C1 segment of cervical spinal cord (tissue), 14 donors: ENCODE results near the gene COX7A2L.
"Not testable (repeated sequence)": the region's sequence is repeated elsewhere in the genome, so short reads cannot be mapped to it uniquely, and the experiment has no call there.

Experiments
- DNase-seq, 14 donors: peaks; one replicate each; lab custom pipeline; 2025; lab: John Stamatoyannopoulos, UW

COX7A2L gene, protein sequence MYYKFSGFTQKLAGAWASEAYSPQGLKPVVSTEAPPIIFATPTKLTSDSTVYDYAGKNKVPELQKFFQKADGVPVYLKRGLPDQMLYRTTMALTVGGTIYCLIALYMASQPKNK

DNA sequence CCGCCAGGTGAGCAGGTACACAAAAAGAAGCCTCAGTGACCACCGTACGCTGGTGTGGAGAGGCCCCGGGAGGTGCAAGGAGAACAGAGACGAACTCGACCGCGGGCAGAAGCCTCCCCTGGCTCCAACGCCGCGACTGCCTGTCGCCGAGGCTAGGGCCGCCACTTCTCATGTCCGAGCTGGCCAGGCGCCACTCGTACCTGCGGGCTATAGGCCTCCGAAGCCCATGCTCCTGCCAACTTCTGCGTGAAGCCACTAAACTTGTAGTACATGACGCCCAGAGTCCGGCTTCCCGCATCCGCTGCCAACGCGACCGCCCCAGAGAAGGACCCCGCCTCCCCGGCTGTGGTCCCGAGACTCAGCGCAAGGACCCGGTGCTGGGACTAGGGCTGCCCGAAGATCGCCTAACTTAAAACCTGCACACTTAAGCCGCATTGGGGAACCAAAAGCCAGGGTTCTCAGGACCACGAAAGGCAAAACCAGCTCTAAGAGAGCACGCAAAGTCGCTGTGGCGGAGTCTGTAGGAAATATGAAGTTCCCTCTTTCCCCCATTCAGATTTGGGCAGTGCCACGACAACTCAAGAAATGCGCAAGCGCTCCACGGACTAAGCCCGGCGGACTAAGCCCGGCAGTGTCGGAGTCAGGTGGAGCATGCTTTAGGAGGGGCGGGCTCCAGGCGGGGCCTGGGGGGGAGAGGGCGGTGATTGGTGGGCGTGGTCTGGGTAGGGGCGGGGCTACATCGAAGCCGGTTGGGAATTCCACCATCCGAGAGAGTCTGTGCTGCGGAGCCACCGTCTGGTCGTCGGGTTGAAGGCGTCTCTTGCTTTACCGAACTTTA, at the start of gene COX7A2L:
Gene COX7A2L (minus strand): TSS at position 328 of the 838 bp plus-strand sequence. CDS start 56 bp downstream, at position 272.
- peak; percentile 87 to 99 (median 98) for DNase-seq

DNA sequence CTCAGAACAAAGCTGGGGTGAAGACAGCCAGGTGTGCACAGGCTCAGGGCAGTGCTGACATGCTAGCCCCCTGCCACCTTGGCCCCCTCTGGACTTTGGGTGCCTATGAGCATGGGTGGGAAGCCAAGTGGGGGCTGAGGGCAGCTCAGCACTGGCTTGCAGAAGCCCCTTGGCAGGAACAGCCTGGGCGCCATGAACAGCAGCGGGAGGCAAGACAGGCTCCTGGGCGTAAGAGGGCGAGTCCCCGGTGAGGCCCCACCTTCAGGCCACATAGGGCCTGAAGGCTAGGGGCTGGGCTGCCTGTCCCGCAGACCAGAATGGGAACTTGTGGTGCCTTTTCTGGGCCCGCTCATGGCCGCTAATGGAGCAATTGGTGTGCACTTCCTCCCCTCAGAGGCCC, 47.0 kb upstream of the COX7A2L start:
- no peak for DNase-seq

DNA sequence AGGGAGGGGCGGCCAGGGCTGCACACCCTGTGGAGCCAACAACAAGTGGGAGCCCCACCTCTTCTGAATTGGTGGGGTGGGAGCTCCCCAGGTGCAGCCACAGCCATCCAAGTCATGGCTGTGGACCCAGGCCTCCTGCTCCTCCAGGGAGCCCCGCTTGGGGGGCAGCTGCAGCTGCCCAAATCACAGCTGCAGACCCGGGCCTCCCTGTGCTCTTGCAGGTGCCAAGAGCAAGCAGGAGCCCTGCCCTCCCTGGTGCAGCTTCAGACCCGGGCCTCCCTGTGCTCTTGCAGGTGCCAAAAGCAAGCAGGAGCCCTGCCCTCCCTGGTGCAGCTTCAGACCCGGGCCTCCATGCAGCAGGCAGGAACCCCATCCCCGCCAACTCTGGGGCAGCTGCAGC, 46.5 kb upstream of the COX7A2L start:
- DNase-seq: no peak

DNA sequence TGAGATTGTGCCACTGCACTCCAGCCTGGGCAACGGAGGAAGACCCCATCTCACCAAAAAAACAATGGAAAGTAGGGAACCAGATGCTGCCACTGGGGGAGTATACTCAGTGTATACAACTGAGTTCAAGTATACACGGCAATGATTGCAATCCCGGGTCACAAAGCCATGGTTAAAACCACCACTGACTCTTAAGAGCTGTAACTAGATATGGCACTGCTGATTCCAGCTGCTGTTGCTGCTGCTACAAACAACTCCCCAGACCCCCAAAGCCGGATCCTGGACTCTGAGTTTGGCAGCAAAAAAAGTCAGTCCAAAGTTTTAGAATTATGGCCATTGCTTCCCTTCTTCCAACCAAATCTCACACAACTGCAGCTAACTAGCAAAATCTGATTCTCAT, 43.7 kb upstream of the COX7A2L start:
- DNase-seq: no peak

DNA sequence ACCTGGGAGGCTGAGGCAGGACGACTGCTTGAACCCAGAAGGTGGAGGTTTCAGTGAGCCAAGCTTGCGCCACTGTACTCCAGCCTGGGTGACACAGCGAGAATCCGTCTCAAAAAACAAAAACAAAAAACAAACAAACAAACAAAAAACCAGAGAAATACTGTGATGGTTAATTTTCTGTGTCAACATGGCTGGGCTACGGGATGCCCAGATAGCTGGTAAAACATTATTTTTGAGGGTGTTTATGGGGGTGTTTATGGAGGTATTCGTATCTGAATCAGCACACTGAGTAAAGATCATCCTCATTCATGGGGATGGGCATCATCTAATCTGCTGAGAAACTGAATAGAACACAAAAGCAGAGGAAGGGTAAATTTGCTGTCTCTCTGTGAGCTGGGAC, 40.8 kb upstream of the COX7A2L start:
- DNase-seq: no peak

DNA sequence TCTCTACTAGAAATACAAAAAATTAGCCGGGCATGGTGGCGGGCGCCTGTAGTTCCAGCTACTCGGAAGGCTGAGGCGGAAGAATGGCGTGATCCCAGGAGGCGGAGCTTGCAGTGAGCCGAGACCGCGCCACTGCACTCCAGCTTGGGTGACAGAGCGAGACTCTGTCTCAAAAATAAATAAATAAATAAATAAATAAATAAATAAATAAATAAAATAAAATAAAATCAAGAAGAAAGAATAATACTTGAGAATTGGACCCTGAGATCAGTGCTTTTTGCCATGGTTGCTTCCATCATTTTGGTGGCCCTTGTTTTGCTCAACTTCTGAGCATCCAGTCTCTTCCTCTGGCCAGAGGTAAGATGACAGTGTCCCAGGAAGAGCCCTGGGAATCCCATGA, 37.0 kb upstream of the COX7A2L start:
- not testable (repeated sequence) for DNase-seq

DNA sequence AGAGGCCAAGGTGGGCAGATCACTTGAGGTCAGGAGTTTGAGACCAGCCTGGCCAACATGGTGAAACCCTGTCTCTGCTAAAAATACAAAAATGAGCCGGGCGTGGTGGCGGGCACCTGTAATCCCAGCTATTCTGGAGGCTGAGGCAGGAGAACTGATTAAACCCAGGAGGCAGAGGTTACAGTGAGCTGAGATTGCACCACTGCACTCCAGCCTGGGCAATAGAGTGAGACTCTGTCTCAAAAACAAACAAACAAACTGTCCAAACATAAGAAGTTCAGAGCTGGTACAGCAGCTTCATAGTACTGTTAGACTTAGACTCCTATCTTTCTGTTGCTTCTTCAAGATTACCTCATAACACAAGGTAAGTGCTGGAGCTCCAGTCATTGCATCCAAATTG, 32.3 kb upstream of the COX7A2L start:
- DNase-seq: not testable (repeated sequence)

DNA sequence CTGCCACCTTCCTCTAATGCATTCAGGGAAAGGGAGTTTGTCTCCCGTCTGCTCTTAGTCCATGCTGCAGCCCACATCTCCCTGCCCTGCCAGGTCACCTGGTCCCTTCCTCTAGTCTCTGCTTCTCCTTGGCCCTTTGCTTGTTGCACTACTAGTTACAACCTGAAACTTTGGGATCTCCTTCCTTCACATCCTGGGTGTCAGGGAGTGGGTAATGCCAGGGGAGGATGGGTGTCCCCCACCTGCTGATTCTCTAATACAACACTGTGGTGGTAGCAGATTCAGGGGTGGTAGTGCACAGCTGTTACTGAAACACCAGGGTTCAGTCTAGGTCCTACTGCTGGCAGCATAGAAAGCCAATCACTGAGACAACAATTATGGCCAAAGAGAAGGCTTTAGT, 31.2 kb upstream of the COX7A2L start:
- DNase-seq: no peak

DNA sequence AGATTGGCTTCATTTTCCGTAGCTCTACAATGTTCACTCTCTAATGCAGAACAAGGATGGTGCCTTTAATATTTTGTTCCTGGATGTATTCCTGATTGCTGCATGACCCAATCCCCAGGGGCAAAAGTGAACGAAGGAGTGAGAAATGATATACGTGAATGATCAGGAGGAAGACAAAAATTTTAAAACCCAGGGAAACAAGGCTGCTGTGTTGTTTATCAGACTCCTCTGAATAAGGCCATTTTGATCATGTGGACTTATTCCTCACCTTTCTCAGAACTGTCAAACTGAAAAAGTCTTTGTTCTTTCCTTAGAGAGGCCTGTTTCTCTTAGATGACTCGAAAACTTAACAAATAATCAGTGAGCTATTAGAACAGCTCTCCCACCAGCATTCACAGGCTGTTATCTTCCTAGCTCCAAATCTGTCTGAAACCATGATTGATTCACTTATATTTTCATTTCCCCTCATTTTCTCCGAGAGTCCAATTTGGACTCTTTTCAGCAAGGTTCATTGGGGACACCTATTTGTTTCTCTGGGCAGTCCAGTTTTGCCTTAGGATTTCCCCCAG, 29.5 kb upstream of the COX7A2L start:
- no peak for DNase-seq

DNA sequence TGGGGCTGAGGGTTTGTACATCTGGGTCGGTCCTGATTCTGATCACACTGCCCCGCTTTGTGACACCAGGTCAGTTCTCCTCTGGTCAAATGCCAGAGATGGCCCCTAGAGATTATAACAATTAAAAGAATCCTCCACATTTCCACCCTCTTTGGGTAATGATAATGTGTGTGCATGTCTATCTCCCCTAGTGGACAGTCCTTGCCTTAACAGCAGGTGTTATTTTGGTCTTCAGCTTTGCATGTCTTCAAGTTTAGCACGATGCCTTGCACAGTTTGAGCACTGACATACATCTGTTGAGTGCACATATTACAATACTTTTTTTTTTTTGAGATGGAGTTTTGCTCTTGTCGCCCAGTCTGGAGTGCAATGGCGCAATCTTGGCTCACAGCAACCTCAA, 25.7 kb upstream of the COX7A2L start:
- no peak for DNase-seq

DNA sequence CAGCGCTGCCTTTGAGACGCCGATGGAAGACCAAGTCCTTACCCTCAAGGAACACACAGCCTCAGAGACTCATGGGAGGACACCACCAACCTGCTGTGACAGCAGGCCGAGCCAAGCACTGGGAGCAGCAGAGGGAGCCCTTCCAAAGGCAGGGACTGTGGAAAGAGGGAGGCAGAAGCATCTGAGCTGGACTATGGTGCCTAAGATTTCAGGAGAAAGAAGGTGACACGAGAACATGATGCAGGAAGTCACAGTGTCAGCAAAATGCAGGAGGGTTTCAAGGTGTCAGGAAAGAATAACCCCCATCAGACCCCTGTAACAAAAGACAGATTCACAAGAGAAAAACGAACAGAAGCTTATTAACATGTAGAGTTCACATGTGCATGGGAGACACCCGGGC, 24.2 kb upstream of the COX7A2L start:
- DNase-seq: no peak

DNA sequence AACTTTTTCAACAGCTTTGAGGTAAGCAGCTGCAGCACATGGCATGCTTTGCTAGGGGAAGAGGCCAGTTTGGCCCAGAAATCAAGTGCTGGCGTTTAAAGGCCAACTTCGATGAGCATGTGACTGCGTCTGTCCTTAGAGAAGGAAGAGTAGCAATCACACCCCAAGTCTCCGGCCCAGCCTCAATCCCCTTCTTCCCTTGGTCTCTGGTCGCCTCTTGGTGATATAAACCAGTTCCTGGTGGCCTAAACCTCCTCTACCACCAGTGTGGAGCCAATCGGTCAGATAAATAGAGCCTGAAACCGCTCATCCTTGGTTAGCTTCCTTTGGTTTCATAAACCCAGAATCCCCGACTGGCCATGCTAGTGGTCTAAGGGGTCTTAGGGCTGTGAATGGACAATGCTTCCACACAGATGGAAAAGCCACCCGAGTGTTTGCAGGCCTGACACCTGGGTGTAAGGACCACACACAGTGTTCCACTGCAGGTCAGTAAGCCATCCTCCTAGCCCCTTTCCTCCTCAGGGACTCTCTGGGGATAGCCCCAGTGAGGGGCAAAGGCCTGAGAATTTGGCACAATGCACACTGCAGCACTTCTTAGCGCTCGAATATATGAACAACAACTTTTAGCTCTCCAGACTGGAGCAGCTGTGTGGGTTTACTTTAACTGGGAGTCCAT, 23.0 kb upstream of the COX7A2L start:
- no peak for DNase-seq

DNA sequence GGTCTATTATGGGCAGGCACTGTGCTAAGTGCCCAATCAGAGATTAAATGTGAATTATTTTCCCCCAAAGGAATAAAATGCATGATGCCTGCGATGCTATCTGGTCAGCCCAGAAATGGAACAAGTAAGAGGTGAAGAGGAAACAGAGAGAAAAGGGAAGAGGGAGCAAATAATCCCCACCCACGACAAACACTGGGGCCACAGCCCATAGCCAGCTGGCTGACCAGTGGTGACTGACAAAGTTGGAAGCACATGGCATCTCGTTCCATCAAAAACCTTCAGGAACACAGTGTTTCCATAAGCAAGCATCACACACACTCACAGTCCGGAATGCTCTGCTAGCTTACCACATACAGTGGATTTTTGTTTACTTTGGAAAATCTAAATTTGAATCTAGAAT, 21.1 kb upstream of the COX7A2L start:
- no peak for DNase-seq

DNA sequence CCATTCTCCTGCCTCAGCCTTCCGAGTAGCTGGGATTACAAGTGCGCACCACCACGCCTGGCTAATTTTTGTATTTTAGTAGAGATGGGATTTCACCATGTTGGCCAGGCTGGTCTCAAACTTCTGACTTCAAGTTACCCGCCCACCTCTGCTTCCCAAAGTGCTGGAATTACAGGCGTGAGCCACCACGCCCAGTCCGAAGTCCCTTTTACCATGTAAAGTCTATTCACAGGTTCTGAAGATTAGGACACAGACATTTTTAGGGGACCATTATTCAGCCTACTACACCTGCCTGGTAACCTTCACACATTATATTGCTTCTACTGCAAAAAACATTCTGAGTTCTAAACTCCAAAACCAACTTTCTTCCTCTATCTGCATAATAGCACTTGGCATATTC, 19.0 kb upstream of the COX7A2L start:
- DNase-seq: not testable (repeated sequence)

DNA sequence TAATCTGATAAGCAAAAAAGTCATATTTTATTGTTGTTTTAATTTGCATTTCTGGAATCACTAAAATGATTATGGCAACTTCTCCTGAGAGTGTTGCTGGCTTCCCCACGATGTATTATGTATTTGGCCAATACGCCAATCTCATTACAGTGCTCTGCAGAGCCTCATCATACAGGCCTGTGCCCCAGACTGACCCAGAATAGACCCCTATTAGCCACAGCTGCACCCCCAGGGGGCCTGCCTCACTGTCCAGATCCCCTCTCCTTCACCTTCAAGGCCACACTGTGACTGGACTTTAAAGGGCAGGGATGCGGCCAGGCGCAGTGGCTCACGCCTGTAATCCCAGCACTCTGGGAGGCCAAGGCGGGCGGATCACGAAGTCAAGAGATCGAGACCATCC, 17.4 kb upstream of the COX7A2L start:
- DNase-seq: no peak

DNA sequence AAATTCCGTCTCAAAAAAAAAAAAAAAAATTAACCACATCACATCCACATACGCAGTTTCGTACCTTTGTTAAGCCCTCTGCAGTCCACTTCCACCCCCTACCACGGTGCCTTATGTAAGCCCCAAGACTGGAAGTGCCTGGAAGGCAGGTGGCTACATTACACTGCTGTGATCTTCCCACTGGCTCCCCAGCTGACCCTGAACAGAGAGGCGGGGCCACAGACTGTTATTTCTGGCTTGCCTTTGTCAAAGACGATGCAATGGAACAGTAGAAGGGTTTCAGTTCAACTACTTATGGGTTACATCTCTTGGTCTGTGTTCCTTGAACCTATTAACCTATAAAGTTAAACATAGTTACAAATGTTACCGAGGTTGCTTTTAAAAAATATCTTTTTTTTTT, 15.7 kb upstream of the COX7A2L start:
- DNase-seq: no peak

DNA sequence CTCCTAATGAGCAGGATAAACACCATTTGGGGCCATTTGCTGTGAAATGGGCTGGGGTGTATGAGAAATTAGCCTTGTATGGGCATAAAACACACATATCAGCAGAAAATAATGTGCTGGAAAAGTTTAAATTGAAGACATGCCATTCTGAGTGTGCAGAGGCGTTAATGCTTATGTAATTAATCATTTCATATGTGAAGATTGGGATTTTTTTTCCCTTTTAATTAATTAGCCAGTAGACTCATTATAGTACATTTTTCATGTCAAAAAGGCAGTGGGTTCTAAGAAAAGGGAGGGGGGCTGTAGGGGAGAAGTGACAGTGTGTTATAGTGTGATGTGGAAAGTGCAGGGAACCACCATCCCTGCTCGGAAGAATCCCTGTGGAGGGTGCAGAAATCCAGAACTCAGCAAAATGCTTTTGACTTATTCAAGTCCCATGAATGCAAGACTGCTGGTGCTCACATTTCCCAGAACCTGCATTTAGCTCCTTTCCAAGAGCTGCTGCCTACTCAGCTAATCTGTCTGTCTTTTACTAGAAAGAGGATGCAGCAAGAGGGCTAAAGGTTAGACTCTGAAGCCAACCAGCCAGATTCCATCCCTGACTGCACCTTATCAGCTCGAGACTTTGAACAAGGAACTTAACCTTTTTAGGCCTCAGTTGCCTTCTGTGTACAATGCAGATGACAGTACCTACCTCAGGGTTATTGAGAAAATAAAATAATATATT, 11.6 kb upstream of the COX7A2L start:
- DNase-seq: no peak

DNA sequence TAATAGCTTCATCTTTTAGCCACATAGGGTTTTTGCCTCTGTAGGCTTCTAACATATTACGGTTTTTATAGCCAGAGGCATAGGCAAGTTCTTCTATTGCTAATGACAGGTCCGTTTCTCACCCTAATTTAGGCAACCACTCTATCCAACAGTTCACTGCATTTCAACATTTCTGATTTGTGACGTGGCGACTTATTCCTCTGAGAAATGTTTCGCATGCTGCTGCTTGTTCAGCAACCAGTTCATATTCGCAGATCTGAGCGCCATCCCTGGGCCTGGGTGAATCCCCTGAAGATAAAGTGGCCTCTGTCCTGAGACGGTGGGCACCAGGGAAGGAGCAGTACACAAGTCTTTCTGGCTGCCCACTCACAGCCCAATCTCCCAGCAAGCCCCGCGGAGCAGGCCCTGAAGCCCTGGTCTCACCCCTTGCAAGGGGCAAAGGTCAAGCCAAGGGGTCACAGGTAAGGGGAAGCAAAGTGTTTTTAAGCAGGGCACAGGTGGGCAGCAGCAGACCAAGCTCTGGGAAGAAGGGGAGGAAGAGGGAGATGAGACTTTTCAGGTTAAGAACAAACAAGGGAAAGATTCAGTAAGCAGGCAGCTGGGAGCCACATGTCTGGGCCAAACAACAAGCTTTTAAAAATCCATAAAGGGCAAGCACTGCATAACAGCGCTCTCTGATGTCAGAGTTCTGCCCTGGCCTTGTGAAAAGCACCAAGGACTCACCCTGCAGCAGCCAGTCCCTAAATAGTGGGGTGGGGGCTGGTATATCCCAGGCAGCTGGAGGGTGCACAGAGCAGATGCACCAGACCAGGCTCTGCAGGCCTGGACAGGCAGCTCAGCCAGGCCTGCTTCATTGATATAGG, 10.8 kb upstream of the COX7A2L start:
- no peak for DNase-seq

DNA sequence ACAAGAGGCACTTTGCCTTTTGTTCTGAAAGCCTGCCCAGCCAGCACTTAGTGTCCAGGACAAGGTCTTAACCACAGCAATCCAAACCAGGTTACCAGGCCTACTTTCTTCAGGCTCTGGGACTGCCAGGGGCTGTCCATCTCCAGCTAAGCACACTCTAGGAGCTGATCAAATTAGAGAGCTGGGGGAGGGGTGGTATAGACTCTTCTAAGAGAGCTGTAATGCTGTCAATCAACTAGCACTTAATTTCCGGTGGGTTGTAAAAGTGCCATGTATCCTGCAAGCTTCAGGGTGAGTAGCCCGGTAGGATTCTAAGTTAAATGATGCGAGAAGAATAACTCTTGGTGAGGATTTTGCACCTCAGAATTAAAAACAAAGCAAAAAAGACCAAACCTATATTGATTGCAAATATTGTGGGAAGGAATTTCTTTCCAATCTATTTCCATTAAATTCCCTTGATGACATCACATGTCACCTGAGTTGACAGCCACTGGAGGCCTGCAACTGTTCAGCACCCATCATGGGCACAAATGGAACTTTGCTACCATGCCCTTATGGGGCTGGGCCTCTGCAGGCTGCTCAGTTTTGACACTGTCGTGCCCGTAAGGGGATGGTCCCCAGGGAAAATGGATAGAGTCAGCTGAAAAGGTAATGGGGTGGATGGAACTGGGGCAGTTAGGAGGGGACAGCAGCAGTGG, 8.7 kb upstream of the COX7A2L start:
- no peak for DNase-seq

DNA sequence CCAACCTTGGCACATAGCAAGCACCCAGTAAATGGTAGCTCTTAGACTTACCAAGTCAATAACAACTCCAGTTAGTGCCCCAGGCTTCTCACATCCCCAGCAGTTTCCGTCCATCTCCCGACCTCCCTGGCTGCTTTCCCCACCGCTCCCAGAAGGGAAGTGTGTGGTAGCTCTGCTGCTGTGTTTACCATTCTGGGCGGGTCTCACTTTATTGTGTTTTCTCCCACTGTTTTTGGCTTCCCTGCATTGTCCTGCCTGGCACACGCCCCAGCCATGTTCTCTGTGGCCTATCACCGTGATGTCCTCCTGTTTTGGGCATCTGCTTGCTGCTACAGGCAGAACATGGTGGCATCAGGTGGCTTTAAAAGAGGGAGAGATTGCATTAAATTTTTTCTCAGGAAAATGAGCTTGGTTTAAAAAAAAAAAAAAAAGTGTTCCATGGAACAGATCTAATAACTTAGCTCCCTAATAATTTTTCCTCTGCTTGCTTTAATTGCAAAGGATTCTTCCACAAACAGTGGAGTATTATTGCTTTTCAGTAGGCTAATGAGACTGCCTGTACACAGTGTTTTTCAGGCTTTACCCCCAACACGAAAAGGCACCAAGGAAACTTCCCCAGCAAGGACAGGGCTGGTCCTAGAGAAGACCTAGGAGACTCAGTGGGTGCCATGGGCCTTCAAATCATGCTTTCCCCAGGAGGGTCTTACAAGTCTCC, 8.0 kb upstream of the COX7A2L start:
- peak in 2 of 14 donors; percentile 7 to 82 for DNase-seq
